HUES6 (cell line): ENCODE data around the gene PCSK7.

Source experiments
- H3K27ac ChIP-seq: 2 replicates; pipeline ENCODE4 v1.7.0; 2013; ENCODE audit warnings: low read depth, mild to moderate bottlenecking, low read length, inconsistent platforms
- H3K27me3 ChIP-seq: 2 replicates; pipeline ENCODE4 v1.6.1; 2013; ENCODE audit warnings: low read length; ENCODE audit not compliant: control insufficient read depth, insufficient read depth
- H3K36me3 ChIP-seq: 2 replicates; pipeline ENCODE4 v1.6.1; 2013; ENCODE audit warnings: low read length; ENCODE audit not compliant: control insufficient read depth, insufficient read depth
- H3K4me1 ChIP-seq: 2 replicates; pipeline ENCODE4 v1.6.1; 2013; ENCODE audit warnings: low read length; ENCODE audit not compliant: control insufficient read depth, insufficient read depth
- H3K4me3 ChIP-seq: 2 replicates; pipeline ENCODE4 v1.5.1; 2013; ENCODE audit warnings: low read depth, low read length
- H3K9ac ChIP-seq: one replicate; pipeline ENCODE4 v1.6.1; 2013; ENCODE audit warnings: mild to moderate bottlenecking, low read length
- H3K9me3 ChIP-seq: 2 replicates; pipeline ENCODE4 v1.6.1; 2013; ENCODE audit warnings: low read depth, low read length; ENCODE audit not compliant: control insufficient read depth, insufficient read depth

PCSK7 gene

DNA sequence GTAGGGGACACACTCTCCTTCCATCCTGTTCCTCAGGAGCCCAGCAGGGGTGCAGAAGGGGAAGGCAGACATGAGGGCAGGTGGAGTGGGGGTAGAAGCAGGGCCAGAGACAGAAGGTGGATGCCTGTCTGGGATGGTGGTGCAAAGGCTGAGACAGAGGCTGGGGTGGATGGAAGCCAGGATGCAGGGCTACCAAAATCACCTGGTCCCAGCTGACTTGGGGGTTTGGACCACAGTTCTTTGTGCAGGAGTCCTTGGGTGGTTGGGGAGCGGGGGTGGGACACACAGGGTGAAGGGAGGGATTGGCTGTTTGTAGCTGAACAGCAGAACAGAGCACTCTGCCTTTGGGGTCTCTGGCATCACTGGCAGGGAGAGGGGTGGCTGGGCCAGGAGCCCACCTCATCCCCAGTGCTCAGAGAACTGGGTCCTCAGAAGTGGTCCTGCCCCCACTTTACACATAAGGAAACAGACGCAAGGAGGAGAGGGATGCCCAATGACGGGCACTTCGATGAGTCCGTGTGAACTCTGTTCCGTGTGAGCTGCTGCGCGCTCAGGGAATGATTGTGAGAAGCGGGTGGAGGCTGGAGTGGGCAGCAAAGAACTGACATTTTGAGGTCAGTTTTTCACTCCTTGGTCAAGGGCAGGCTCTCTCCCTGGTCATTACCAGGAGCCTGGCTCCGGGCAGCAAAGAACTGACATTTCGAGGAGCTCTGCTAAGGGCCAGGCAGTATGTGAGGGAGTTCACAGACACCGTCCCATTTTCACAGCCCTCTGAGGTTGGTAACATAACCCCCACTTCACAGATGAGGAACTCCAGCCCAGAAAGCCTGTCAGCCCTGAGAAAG lies 30.8 kb downstream of the PCSK7 start:
- H3K9ac ChIP-seq: peak overlapping the region; percentile 100

DNA sequence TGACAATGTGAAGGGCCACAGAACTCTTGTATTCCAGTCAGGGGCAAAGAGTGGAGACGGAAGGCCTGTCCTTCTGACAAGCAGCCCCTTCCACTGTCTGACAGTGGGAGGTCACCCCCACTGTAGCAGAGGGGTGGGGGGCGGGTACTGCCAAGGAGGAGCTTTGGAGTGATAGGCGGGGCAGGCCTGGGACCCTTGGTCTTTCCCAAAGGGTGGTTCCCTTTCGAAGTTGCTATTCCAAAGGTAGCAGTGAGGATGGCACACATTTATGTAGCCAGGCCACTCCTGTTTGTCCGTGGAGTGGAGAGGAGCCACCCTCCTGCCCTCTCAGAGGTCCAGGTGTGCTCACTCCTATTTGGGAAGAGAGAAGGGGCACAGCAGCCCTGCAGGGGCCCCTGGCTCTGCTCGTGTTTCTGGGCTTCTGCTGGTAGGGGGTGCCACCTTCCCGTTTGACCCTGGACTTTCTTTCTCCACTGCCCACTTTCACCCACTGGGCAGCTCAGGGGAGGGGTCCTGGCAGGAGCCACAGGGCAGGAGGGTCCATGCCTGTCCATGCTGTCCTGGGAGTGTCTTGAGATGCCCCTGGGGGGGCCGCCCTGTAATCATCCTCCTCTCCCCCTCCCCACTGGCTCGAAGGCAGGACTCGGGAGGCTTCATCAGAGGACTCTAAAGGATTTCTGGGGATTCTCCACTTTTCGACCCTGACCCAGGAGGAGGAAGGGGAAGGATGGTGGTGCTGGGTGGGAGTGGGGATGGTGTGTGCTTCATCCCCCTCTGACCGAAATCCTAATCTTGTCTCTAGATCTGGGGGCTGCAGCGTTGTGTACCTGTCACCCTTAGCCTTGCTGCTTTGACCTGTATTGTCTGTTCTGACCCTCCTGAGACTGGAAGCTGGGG lies 31.7 kb downstream of the PCSK7 start:
- no peaks in the 10 kb centered on the region for H3K9me3 ChIP-seq
- H3K4me1 ChIP-seq: peaks cover 38% of the 10 kb centered on the region
- no peaks in the 10 kb centered on the region for H3K27me3 ChIP-seq
- peak overlapping the region; percentile 100 for H3K9ac ChIP-seq
- H3K4me3 ChIP-seq: peak overlapping the region; percentile 80
- peak overlapping the region; percentile 97 for H3K27ac ChIP-seq
- peaks cover 51% of the 10 kb centered on the region for H3K36me3 ChIP-seq

More for the DNA sequence above, 30.8 kb downstream of the PCSK7 start:
- peaks cover 51% of the 10 kb centered on the region for H3K36me3 ChIP-seq
- H3K4me1 ChIP-seq: peaks cover 38% of the 10 kb centered on the region
- H3K27me3 ChIP-seq: no peaks in the 10 kb centered on the region
- no peaks in the 10 kb centered on the region for H3K9me3 ChIP-seq
- peak overlapping the region; percentile 97; the same call in 1 of the 2 replicates for H3K27ac ChIP-seq
- H3K4me3 ChIP-seq: peak overlapping the region; percentile 80

DNA sequence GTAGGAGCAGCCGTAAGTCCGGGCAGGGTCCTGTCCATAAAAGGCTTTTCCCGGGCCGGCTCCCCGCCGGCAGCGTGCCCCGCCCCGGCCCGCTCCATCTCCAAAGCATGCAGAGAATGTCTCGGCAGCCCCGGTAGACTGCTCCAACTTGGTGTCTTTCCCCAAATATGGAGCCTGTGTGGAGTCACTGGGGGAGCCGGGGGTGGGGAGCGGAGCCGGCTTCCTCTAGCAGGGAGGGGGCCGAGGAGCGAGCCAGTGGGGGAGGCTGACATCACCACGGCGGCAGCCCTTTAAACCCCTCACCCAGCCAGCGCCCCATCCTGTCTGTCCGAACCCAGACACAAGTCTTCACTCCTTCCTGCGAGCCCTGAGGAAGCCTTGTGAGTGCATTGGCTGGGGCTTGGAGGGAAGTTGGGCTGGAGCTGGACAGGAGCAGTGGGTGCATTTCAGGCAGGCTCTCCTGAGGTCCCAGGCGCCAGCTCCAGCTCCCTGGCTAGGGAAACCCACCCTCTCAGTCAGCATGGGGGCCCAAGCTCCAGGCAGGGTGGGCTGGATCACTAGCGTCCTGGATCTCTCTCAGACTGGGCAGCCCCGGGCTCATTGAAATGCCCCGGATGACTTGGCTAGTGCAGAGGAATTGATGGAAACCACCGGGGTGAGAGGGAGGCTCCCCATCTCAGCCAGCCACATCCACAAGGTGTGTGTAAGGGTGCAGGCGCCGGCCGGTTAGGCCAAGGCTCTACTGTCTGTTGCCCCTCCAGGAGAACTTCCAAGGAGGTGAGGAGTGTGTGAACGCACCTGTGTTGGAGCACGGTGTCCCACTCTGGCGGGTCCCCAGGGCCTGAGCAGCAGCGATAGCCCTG lies 32.6 kb downstream of the PCSK7 start, which contains the start of gene TAGLN:
Gene TAGLN, plus strand, starts transcription at position 318 of the 863 bp plus-strand sequence. CDS start 3,644 bp downstream, outside the sequence.
- H3K9me3 ChIP-seq: no peaks in the 10 kb centered on the region
- H3K4me1 ChIP-seq: peaks cover 38% of the 10 kb centered on the region
- H3K4me3 ChIP-seq: peak within 1 kb of the TSS; percentile 80
- peak within 1 kb of the TSS; percentile 100 for H3K9ac ChIP-seq
- peak within 1 kb of the TSS; percentile 97 for H3K27ac ChIP-seq
- peaks cover 45% of the 10 kb centered on the region for H3K36me3 ChIP-seq
- no peaks in the 10 kb centered on the region for H3K27me3 ChIP-seq

DNA sequence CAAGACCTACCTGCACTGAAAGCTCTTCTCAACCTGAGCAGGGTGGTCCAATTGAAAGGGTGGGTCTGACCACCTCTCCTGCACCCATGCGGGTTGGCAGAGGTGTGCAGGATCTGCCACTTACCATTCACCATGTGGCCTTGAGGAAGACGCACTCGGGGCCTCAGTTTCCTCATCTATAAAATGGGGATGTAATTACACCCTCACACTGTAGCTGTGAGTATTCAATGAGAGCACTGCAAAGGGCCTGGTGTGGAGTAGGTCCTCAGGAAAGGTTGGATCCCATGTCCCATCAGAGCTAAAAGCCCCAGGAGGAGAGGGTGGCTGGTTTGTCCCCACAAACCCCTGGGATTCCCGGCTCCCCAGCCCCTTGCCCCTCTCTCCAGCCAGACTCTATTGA lies 33.3 kb downstream of the PCSK7 start:
- no peaks in the 10 kb centered on the region for H3K9me3 ChIP-seq
- H3K4me1 ChIP-seq: peaks cover 38% of the 10 kb centered on the region
- peak overlapping the region; percentile 97 for H3K27ac ChIP-seq
- H3K36me3 ChIP-seq: peaks cover 41% of the 10 kb centered on the region
- peak overlapping the region; percentile 100 for H3K9ac ChIP-seq
- H3K27me3 ChIP-seq: no peaks in the 10 kb centered on the region
- peak overlapping the region; percentile 80 for H3K4me3 ChIP-seq

DNA sequence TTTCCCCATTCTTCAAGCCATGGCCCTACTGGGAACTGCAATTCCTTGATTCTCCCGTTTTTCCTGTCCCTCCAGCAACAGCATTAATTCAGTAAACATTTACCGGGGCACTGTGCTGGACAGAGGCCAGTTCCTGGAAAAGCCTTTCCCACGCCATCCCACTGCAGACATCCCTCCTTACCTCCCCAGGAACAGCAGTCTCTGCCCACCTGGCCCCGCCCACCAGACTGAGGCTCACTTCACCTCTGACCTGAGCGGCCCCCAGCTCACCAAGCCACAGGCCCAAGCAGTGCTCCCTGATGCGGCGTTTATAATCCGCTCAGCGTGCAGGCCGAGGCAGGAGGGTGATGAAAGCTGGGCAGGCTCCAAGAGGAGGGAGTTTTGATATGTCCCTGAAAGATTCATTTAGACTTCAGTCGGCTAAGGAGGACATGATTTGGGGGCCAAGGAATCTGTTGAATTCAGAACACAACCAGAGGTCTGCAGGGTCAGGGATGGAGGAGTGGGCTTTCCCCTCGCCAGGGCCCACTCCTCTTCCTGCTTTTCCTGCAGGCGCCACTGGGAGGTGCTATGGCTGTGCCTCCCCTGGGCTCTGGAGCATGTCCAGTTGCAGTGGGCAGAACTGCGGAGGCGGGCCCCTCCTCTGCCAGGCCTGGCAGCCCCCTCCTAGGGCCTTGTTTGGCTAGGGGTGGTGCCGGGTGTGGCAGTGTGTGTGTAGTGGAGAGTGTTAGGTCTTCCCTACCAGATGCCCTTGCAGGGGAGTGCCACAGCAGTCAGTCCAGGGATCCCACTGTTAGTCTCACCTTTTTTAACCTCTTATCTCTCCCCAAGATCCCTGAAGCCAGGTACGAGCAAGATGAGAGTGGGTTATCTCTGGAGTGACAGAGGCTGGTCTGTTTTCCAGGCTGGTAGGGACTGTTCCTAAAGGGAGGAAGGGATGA lies 34.1 kb downstream of the PCSK7 start:
- Histone ChIP-seq H3K4me3 (peak overlapping the region; percentile 80), H3K36me3 (peaks cover 40% of the 10 kb centered on the region), H3K9ac (peak overlapping the region; percentile 100), H3K27me3 (no peaks in the 10 kb centered on the region), H3K4me1 (peaks cover 38% of the 10 kb centered on the region), H3K27ac (peak overlapping the region; percentile 97; the same call in 1 of the 2 replicates), H3K9me3 (no peaks in the 10 kb centered on the region)

DNA sequence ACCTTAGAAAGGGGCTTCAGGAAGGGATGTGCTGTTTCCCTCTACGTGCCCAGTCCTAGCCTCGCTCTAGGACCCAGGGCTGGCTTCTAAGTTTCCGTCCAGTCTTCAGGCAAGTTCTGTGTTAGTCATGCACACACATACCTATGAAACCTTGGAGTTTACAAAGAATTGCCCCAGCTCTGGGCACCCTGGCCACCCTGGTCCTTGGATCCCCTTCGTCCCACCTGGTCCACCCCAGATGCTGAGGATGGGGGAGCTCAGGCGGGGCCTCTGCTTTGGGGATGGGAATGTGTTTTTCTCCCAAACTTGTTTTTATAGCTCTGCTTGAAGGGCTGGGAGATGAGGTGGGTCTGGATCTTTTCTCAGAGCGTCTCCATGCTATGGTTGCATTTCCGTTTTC lies 34.9 kb downstream of the PCSK7 start:
- Histone ChIP-seq H3K27ac (no peak overlapping the region; the same call in 1 of the 2 replicates), H3K4me3 (no peak overlapping the region), H3K4me1 (peaks cover 36% of the 10 kb centered on the region), H3K9ac (no peak overlapping the region), H3K36me3 (peaks cover 40% of the 10 kb centered on the region), H3K27me3 (no peaks in the 10 kb centered on the region), H3K9me3 (no peaks in the 10 kb centered on the region)

DNA sequence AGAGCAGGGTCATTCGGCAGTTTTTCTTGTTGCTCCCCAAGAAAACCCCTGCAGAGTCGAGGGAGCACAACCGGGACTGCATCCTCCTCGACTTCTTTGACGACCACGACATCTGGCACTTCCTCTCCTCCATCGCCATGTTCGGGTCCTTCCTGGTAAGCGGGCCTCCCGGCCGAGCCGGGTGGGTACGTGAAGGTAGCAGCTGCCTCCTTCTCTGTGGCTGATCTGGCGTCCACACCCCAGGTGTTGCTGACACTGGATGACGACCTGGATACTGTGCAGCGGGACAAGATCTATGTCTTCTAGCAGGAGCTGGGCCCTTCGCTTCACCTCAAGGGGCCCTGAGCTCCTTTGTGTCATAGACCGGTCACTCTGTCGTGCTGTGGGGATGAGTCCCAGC lies 36.1 kb downstream of the PCSK7 start:
- Histone ChIP-seq H3K27ac (no peak overlapping the region), H3K4me3 (no peak overlapping the region), H3K4me1 (peaks cover 24% of the 10 kb centered on the region), H3K36me3 (peaks cover 36% of the 10 kb centered on the region), H3K9me3 (no peaks in the 10 kb centered on the region), H3K27me3 (no peaks in the 10 kb centered on the region), H3K9ac (no peak overlapping the region)

DNA sequence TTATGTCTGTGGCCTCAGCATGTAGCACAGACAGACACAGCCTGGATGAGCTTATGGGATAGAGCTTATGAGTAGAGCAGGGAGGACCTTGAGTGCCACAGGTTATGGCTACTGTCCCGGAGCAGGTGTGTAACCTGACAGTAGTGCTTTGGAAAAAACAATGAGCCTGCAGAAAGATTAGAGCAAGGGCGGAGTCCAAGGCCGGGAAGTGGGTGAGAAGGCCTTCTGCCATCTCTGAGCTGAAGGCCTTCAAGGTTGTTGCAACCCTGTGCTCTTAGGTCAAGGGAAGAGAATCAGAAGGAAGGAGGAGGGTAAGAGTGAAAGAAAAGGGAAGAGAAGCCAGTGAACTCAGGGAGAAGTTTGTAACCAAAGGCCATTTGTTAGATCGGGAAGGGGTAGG lies 36.6 kb downstream of the PCSK7 start:
- Histone ChIP-seq H3K27me3 (no peaks in the 10 kb centered on the region), H3K4me1 (peaks cover 19% of the 10 kb centered on the region), H3K27ac (no peak overlapping the region), H3K4me3 (no peak overlapping the region), H3K9ac (no peak overlapping the region), H3K36me3 (peaks cover 38% of the 10 kb centered on the region), H3K9me3 (no peaks in the 10 kb centered on the region)

DNA sequence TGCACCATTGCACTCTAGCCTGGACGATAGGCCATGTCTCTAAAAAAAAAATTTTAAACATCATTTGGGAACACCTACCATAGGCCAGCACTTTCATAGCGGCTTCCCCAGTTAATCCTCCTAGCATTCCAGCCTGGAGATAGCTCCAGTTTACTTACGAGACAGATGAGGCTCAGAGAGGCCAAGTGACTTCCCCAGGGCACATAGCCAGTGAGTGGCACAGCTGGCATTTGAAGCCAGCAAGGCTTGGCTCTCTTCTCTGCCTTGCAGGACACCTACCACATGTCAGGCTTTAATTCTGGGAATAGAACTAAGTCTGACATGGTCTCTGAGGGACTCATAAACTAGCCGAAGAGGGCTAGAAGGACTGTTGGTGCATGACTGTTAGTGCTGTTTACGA lies 37.6 kb downstream of the PCSK7 start:
- Histone ChIP-seq H3K27ac (no peak overlapping the region), H3K9me3 (no peaks in the 10 kb centered on the region), H3K27me3 (no peaks in the 10 kb centered on the region), H3K4me1 (peaks cover 9% of the 10 kb centered on the region), H3K9ac (no peak overlapping the region), H3K4me3 (no peak overlapping the region), H3K36me3 (peaks cover 48% of the 10 kb centered on the region)
